Suprapubic skin (tissue), 4 donors: ENCODE measurements around the gene CABLES1.

ENCODE experiments used
- EP300 ChIP-seq: sonication (generic); formaldehyde crosslinking; IDR thresholded peaks from one replicate; pipeline ENCODE4 v1.6.1; 2017; ENCODE audit warnings: antibody characterized with exemption
- POLR2A ChIP-seq, 2 donors: fragments of 450-650 bp; IDR thresholded peaks; one replicate each; pipeline ENCODE4 v1.6.1; 2017; ENCODE audit warnings: antibody characterized with exemption in 2 of 2, mild to moderate bottlenecking in 2 of 2, moderate library complexity in 2 of 2
- POLR2AphosphoS5 ChIP-seq, 3 donors: sonication (generic); formaldehyde crosslinking; IDR thresholded peaks; one replicate each; pipeline ENCODE4 v1.6.1; 2017; ENCODE audit warnings: antibody characterized with exemption in 3 of 3
- TF ChIP-seq, protein P1 (sequence below), 2 donors: fragments of 200-600 bp in 1 of 2; fragments of 450-650 bp in 1 of 2; sonication (generic) in 1 of 2; IDR thresholded peaks; one replicate each; pipeline ENCODE4 v1.5.1; 2016 to 2019; ENCODE audit warnings: antibody characterized with exemption in 2 of 2, mild to moderate bottlenecking in 1 of 2, moderate library complexity in 1 of 2

DNA sequence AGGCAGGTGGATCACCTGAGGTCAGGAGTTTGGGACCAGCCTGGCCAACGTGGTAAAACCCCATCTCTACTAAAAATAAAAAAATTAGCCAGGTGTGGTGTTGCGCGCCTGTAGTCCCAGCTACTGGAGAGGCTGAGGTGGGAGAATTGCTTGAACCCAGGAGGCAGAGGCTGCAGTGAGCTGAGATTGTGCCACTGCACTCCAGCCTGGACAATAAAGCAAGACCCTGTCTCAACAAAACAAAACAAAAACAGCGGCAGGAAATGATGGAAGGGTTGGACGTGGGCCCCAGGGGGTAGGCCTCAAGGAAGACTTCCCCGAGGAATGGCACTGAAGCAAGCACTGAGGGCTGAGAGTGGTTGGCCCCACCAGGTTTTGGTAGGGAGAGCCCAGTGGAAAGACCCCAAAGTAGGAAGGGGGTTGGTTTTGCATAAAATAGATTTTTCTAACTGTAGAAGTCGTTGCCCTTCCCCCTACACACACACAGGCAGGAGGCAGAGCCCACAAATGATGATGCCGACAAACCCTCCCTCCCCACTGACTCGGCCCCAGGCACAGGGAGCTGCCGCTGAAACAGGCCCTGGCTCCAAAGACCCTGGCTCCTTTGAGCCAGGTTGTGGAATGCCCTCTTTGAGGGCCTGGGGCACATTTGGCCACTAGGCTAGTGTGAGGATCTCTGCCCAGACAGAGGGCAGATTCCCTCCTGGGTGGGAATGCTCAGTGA lies 104.8 kb downstream of the CABLES1 start:
- TF ChIP-seq, protein P1, sequence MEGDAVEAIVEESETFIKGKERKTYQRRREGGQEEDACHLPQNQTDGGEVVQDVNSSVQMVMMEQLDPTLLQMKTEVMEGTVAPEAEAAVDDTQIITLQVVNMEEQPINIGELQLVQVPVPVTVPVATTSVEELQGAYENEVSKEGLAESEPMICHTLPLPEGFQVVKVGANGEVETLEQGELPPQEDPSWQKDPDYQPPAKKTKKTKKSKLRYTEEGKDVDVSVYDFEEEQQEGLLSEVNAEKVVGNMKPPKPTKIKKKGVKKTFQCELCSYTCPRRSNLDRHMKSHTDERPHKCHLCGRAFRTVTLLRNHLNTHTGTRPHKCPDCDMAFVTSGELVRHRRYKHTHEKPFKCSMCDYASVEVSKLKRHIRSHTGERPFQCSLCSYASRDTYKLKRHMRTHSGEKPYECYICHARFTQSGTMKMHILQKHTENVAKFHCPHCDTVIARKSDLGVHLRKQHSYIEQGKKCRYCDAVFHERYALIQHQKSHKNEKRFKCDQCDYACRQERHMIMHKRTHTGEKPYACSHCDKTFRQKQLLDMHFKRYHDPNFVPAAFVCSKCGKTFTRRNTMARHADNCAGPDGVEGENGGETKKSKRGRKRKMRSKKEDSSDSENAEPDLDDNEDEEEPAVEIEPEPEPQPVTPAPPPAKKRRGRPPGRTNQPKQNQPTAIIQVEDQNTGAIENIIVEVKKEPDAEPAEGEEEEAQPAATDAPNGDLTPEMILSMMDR (IDR thresholded peaks at IDR 0.05), result no peak
- TF ChIP-seq POLR2A (IDR thresholded peaks at IDR 0.05), result no peak
- no peak for TF ChIP-seq POLR2AphosphoS5 (IDR thresholded peaks at IDR 0.05)
- no peak for TF ChIP-seq EP300
